ENCODE data around the gene CCNB1IP1. TPM values are rescaled to one million over a fixed set of nuclear protein-coding genes. Genes with fewer than 3 reads are reported as not detected.

Gene CCNB1IP1
- total RNA-seq, 1 experiment from 2014 or later: 151 TPM

DNA sequence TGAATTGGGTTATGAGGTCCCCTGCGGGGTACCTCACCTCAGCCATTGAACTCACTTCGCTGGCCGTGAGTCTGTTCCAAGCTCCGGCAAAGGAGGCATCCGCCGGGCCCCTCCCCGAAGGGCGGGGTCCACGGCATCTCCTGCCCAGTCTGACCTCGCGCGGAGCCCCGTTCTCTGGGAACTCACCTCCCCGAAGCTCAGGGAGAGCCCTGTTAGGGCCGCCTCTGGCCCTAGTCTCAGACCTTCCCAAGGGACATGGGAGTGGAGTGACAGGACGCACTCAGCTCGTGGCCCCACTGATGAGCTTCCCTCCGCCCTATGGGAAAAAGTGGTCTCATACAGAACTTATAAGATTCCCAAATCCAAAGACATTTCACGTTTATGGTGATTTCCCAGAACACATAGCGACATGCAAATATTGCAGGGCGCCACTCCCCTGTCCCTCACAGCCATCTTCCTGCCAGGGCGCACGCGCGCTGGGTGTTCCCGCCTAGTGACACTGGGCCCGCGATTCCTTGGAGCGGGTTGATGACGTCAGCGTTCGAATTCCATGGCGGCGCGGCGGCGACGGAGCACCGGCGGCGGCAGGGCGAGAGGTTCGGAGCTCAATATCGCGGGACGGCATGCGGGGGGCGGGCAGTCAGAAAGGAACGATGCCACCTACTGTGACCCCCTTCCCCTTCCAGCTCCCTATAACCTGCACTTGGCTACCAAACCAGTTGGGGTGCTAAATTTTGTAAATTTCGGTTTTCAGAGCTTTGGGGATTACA is 10.2 kb upstream of the CCNB1IP1 start, which contains the start of gene PARP2 (continued):
- peak; percentile 60 for TF ChIP-seq HMGA2 (CRISPR knock-in tag; IDR thresholded peaks at IDR 0.05)
- TF ChIP-seq, protein P1, sequence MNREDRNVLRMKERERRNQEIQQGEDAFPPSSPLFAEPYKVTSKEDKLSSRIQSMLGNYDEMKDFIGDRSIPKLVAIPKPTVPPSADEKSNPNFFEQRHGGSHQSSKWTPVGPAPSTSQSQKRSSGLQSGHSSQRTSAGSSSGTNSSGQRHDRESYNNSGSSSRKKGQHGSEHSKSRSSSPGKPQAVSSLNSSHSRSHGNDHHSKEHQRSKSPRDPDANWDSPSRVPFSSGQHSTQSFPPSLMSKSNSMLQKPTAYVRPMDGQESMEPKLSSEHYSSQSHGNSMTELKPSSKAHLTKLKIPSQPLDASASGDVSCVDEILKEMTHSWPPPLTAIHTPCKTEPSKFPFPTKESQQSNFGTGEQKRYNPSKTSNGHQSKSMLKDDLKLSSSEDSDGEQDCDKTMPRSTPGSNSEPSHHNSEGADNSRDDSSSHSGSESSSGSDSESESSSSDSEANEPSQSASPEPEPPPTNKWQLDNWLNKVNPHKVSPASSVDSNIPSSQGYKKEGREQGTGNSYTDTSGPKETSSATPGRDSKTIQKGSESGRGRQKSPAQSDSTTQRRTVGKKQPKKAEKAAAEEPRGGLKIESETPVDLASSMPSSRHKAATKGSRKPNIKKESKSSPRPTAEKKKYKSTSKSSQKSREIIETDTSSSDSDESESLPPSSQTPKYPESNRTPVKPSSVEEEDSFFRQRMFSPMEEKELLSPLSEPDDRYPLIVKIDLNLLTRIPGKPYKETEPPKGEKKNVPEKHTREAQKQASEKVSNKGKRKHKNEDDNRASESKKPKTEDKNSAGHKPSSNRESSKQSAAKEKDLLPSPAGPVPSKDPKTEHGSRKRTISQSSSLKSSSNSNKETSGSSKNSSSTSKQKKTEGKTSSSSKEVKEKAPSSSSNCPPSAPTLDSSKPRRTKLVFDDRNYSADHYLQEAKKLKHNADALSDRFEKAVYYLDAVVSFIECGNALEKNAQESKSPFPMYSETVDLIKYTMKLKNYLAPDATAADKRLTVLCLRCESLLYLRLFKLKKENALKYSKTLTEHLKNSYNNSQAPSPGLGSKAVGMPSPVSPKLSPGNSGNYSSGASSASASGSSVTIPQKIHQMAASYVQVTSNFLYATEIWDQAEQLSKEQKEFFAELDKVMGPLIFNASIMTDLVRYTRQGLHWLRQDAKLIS (CRISPR knock-in tag; IDR thresholded peaks at IDR 0.05; ENCODE audit: borderline replicate concordance): no peak
- TF ChIP-seq, protein P2, sequence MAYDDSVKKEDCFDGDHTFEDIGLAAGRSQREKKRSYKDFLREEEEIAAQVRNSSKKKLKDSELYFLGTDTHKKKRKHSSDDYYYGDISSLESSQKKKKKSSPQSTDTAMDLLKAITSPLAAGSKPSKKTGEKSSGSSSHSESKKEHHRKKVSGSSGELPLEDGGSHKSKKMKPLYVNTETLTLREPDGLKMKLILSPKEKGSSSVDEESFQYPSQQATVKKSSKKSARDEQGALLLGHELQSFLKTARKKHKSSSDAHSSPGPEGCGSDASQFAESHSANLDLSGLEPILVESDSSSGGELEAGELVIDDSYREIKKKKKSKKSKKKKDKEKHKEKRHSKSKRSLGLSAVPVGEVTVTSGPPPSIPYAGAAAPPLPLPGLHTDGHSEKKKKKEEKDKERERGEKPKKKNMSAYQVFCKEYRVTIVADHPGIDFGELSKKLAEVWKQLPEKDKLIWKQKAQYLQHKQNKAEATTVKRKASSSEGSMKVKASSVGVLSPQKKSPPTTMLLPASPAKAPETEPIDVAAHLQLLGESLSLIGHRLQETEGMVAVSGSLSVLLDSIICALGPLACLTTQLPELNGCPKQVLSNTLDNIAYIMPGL (CRISPR knock-in tag; IDR thresholded peaks at IDR 0.05): peak; percentile 81
- no peak for TF ChIP-seq ZNF219 (CRISPR knock-in tag; IDR thresholded peaks at IDR 0.05; ENCODE audit: borderline replicate concordance)
- TF ChIP-seq, protein P3, sequence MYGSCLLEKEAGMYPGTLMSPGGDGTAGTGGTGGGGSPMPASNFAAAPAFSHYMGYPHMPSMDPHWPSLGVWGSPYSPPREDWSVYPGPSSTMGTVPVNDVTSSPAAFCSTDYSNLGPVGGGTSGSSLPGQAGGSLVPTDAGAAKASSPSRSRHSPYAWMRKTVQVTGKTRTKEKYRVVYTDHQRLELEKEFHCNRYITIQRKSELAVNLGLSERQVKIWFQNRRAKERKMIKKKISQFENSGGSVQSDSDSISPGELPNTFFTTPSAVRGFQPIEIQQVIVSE (CRISPR knock-in tag; IDR thresholded peaks at IDR 0.05; ENCODE audit: borderline replicate concordance): peak; percentile 93; the same call in 1 of the 2 replicates
- peak; percentile 10; the same call in 1 of the 2 replicates for TF ChIP-seq ZNF121 (CRISPR knock-in tag; IDR thresholded peaks at IDR 0.05)
- TF ChIP-seq ZNF416 (CRISPR knock-in tag; IDR thresholded peaks at IDR 0.05): peak; percentile 93
- TF ChIP-seq, protein P4, sequence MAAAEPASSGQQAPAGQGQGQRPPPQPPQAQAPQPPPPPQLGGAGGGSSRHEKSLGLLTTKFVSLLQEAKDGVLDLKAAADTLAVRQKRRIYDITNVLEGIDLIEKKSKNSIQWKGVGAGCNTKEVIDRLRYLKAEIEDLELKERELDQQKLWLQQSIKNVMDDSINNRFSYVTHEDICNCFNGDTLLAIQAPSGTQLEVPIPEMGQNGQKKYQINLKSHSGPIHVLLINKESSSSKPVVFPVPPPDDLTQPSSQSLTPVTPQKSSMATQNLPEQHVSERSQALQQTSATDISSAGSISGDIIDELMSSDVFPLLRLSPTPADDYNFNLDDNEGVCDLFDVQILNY (CRISPR knock-in tag; IDR thresholded peaks at IDR 0.05): peak; percentile 98
- TF ChIP-seq, protein P5, sequence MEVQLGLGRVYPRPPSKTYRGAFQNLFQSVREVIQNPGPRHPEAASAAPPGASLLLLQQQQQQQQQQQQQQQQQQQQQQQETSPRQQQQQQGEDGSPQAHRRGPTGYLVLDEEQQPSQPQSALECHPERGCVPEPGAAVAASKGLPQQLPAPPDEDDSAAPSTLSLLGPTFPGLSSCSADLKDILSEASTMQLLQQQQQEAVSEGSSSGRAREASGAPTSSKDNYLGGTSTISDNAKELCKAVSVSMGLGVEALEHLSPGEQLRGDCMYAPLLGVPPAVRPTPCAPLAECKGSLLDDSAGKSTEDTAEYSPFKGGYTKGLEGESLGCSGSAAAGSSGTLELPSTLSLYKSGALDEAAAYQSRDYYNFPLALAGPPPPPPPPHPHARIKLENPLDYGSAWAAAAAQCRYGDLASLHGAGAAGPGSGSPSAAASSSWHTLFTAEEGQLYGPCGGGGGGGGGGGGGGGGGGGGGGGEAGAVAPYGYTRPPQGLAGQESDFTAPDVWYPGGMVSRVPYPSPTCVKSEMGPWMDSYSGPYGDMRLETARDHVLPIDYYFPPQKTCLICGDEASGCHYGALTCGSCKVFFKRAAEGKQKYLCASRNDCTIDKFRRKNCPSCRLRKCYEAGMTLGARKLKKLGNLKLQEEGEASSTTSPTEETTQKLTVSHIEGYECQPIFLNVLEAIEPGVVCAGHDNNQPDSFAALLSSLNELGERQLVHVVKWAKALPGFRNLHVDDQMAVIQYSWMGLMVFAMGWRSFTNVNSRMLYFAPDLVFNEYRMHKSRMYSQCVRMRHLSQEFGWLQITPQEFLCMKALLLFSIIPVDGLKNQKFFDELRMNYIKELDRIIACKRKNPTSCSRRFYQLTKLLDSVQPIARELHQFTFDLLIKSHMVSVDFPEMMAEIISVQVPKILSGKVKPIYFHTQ (CRISPR knock-in tag; IDR thresholded peaks at IDR 0.05): peak; percentile 91
- TF ChIP-seq, protein P6, sequence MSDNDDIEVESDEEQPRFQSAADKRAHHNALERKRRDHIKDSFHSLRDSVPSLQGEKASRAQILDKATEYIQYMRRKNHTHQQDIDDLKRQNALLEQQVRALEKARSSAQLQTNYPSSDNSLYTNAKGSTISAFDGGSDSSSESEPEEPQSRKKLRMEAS (CRISPR knock-in tag; IDR thresholded peaks at IDR 0.05): peak; percentile 81
- TF ChIP-seq ETV6 (CRISPR knock-in tag; IDR thresholded peaks at IDR 0.05): peak; percentile 56; the same call in 1 of the 2 replicates
- TF ChIP-seq, protein P7, sequence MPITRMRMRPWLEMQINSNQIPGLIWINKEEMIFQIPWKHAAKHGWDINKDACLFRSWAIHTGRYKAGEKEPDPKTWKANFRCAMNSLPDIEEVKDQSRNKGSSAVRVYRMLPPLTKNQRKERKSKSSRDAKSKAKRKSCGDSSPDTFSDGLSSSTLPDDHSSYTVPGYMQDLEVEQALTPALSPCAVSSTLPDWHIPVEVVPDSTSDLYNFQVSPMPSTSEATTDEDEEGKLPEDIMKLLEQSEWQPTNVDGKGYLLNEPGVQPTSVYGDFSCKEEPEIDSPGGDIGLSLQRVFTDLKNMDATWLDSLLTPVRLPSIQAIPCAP (CRISPR knock-in tag; IDR thresholded peaks at IDR 0.05): 0 out of 2 replicates have a peak, but pooled peaks have one; percentile 39
- TF ChIP-seq NR3C1 (CRISPR knock-in tag; conservative IDR thresholded peaks at IDR 0.05; ENCODE audit: low read depth): 0 out of 2 replicates have a peak, but pooled peaks have one; percentile 37
- TF ChIP-seq, protein P8, sequence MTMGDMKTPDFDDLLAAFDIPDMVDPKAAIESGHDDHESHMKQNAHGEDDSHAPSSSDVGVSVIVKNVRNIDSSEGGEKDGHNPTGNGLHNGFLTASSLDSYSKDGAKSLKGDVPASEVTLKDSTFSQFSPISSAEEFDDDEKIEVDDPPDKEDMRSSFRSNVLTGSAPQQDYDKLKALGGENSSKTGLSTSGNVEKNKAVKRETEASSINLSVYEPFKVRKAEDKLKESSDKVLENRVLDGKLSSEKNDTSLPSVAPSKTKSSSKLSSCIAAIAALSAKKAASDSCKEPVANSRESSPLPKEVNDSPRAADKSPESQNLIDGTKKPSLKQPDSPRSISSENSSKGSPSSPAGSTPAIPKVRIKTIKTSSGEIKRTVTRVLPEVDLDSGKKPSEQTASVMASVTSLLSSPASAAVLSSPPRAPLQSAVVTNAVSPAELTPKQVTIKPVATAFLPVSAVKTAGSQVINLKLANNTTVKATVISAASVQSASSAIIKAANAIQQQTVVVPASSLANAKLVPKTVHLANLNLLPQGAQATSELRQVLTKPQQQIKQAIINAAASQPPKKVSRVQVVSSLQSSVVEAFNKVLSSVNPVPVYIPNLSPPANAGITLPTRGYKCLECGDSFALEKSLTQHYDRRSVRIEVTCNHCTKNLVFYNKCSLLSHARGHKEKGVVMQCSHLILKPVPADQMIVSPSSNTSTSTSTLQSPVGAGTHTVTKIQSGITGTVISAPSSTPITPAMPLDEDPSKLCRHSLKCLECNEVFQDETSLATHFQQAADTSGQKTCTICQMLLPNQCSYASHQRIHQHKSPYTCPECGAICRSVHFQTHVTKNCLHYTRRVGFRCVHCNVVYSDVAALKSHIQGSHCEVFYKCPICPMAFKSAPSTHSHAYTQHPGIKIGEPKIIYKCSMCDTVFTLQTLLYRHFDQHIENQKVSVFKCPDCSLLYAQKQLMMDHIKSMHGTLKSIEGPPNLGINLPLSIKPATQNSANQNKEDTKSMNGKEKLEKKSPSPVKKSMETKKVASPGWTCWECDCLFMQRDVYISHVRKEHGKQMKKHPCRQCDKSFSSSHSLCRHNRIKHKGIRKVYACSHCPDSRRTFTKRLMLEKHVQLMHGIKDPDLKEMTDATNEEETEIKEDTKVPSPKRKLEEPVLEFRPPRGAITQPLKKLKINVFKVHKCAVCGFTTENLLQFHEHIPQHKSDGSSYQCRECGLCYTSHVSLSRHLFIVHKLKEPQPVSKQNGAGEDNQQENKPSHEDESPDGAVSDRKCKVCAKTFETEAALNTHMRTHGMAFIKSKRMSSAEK (CRISPR knock-in tag; IDR thresholded peaks at IDR 0.05; ENCODE audit: borderline replicate concordance): peak; percentile 88
- TF ChIP-seq, protein P9, sequence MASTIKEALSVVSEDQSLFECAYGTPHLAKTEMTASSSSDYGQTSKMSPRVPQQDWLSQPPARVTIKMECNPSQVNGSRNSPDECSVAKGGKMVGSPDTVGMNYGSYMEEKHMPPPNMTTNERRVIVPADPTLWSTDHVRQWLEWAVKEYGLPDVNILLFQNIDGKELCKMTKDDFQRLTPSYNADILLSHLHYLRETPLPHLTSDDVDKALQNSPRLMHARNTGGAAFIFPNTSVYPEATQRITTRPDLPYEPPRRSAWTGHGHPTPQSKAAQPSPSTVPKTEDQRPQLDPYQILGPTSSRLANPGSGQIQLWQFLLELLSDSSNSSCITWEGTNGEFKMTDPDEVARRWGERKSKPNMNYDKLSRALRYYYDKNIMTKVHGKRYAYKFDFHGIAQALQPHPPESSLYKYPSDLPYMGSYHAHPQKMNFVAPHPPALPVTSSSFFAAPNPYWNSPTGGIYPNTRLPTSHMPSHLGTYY (CRISPR knock-in tag; IDR thresholded peaks at IDR 0.05): peak; percentile 91
